Endodermal cell (in vitro differentiated cells): Measurements from ENCODE around the gene ZMYM2. TPM values are rescaled to one million over a fixed set of nuclear protein-coding genes. Genes with fewer than 3 reads are reported as not detected.

Experiments
- DNase-seq: peaks from one replicate; pipeline ENCODE4 v3.0.0-alpha.2; 2017
- H3K27ac ChIP-seq: 2 replicates; pipeline ENCODE4 v1.5.1; 2013; ENCODE audit warnings: mild to moderate bottlenecking, low read depth, low read length, moderate library complexity
- H3K27me3 ChIP-seq: 2 replicates; pipeline ENCODE4 v1.6.1; 2013; ENCODE audit warnings: mild to moderate bottlenecking, low read length, moderate library complexity; ENCODE audit not compliant: insufficient read depth, control insufficient read depth, poor library complexity, severe bottlenecking
- H3K36me3 ChIP-seq: 2 replicates; pipeline ENCODE4 v1.7.0; 2013; ENCODE audit warnings: mild to moderate bottlenecking, low read length, moderate library complexity; ENCODE audit not compliant: control insufficient read depth, insufficient read depth
- H3K4me1 ChIP-seq: one replicate; pipeline ENCODE4 v1.7.0; 2013; ENCODE audit warnings: low read length; ENCODE audit not compliant: control insufficient read depth, insufficient read depth
- H3K4me3 ChIP-seq: 2 replicates; pipeline ENCODE4 v1.5.1; 2013; ENCODE audit warnings: mild to moderate bottlenecking, low read length, moderate library complexity
- H3K9ac ChIP-seq: 2 replicates; pipeline ENCODE4 v1.6.1; 2013; ENCODE audit warnings: mild to moderate bottlenecking, low read length, moderate library complexity; ENCODE audit not compliant: poor library complexity, severe bottlenecking; ENCODE audit errors: extremely low read depth
- H3K9me3 ChIP-seq: 2 replicates; pipeline ENCODE4 v1.6.1; 2013; ENCODE audit warnings: mild to moderate bottlenecking, low read length, moderate library complexity; ENCODE audit not compliant: control insufficient read depth
- H3K27ac Mint-ChIP-seq: 2 replicates; pipeline ENCODE4 v1.8.0; 2020; ENCODE audit warnings: mixed read lengths
- H3K27me3 Mint-ChIP-seq: 2 replicates; pipeline ENCODE4 v1.8.0; 2021; ENCODE audit warnings: mild to moderate bottlenecking, mixed read lengths; ENCODE audit not compliant: insufficient read depth
- H3K36me3 Mint-ChIP-seq: 2 replicates; pipeline ENCODE4 v1.8.0; 2020; ENCODE audit warnings: low read depth, mixed read lengths
- H3K4me1 Mint-ChIP-seq: 2 replicates; pipeline ENCODE4 v1.8.0; 2020; ENCODE audit warnings: mixed read lengths
- H3K4me3 Mint-ChIP-seq: 2 replicates; pipeline ENCODE4 v1.8.0; 2020; ENCODE audit warnings: mild to moderate bottlenecking, moderate library complexity, mixed read lengths
- H3K9me3 Mint-ChIP-seq: 2 replicates; pipeline ENCODE4 v1.8.0; 2020; ENCODE audit warnings: mild to moderate bottlenecking, mixed read lengths
- WGBS, 2 experiments: methylation state at CpG; one replicate each; pipeline versions ENCODE4 v1.1.5 to v1.1.7; 2013; ENCODE audit warnings: missing lambda C conversion rate in 2 of 2, mixed read lengths in 1 of 2; ENCODE audit not compliant: insufficient coverage in 1 of 2, insufficient read length in 1 of 2; 5-methylcytosine and 5-hydroxymethylcytosine counted together
- total RNA-seq, 2 donors: library from RNA; stranded (reverse); fragmentation: NEBNext Ultra II Directional in 1 of 2; extraction: Animal tissue kit (Norgen Biotek cat#: 25700) in 1 of 2; gene quantifications; 2 replicates in 1 of 2; 3 replicates in 1 of 2; pipeline ENCODE4 v1.2.1, GENCODE V29; 2021
- TF ChIP-seq, protein P1 (sequence below): fragments of 200-600 bp; sonication (generic); conservative IDR thresholded peaks from 2 replicates; pipeline ENCODE4 v1.5.0; 2021; ENCODE audit warnings: antibody characterized with exemption, mild to moderate bottlenecking

The ZMYM2 gene
- total RNA-seq, 2 donors from 2014 or later: 200 to 207 TPM

DNA sequence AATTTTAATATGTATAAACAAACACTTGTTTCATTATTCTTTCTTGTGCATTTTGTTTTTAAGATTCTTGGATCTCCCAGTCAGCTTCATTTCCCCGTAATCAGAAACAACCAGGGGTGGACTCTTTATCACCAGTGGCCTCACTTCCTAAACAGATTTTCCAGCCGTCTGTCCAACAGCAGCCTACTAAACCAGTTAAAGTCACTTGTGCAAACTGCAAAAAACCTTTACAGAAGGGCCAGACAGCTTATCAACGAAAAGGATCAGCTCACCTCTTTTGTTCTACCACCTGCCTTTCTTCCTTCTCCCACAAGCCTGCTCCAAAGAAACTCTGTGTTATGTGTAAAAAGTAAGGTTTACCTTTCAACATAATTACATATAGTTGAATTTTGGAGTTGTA lies 44.3 kb downstream of the ZMYM2 start:
- H3K36me3 Mint-ChIP-seq: peaks cover 57% of the 10 kb centered on the region
- H3K27me3 Mint-ChIP-seq: no peaks in the 10 kb centered on the region
- H3K36me3 ChIP-seq: peaks cover 74% of the 10 kb centered on the region
- peak overlapping the region; percentile 30 for H3K27ac Mint-ChIP-seq
- WGBS, 2 experiments: 82% methylated on average over 3 of the region's 3 CpGs; no CpG with 5 or more reads in 1 of the 2 experiments
- no peak for DNase-seq
- no peaks in the 10 kb centered on the region for H3K9me3 Mint-ChIP-seq
- peaks cover 6% of the 10 kb centered on the region for H3K4me1 ChIP-seq
- no peak overlapping the region for H3K4me3 Mint-ChIP-seq
- H3K9me3 ChIP-seq: peaks cover 11% of the 10 kb centered on the region
- H3K4me1 Mint-ChIP-seq: peaks cover 19% of the 10 kb centered on the region
- no peaks in the 10 kb centered on the region for H3K27me3 ChIP-seq
- H3K9ac ChIP-seq: no peak overlapping the region
- H3K4me3 ChIP-seq: peak overlapping the region; percentile 12
- H3K27ac ChIP-seq: no peak overlapping the region
- TF ChIP-seq, protein P1, sequence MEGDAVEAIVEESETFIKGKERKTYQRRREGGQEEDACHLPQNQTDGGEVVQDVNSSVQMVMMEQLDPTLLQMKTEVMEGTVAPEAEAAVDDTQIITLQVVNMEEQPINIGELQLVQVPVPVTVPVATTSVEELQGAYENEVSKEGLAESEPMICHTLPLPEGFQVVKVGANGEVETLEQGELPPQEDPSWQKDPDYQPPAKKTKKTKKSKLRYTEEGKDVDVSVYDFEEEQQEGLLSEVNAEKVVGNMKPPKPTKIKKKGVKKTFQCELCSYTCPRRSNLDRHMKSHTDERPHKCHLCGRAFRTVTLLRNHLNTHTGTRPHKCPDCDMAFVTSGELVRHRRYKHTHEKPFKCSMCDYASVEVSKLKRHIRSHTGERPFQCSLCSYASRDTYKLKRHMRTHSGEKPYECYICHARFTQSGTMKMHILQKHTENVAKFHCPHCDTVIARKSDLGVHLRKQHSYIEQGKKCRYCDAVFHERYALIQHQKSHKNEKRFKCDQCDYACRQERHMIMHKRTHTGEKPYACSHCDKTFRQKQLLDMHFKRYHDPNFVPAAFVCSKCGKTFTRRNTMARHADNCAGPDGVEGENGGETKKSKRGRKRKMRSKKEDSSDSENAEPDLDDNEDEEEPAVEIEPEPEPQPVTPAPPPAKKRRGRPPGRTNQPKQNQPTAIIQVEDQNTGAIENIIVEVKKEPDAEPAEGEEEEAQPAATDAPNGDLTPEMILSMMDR: no peak

DNA sequence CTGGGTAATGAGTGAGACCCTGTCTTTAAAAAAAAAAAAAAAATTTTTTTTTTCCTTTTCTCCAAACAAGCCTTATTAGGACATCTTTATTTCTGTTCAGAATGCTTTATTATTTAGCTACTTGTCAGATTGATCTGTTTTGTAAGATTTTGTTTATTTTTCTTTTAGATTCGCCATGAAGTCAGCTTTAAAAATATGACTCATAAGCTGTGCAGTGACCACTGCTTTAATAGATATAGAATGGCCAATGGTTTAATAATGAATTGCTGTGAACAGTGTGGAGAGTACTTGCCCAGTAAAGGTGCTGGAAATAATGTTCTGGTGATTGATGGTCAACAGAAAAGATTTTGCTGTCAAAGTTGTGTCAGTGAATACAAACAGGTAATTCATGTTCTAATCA lies 47.7 kb downstream of the ZMYM2 start:
- Histone ChIP-seq H3K4me3 (no peak overlapping the region), H3K9ac (no peak overlapping the region), H3K27me3 (no peaks in the 10 kb centered on the region), H3K27ac (no peak overlapping the region), H3K36me3 (peaks cover 85% of the 10 kb centered on the region), H3K4me1 (peaks cover 6% of the 10 kb centered on the region), H3K9me3 (peaks cover 19% of the 10 kb centered on the region)
- Mint-ChIP-seq H3K4me1 (peaks cover 12% of the 10 kb centered on the region), H3K4me3 (no peak overlapping the region), H3K36me3 (peaks cover 74% of the 10 kb centered on the region), H3K27ac (no peak overlapping the region), H3K27me3 (no peaks in the 10 kb centered on the region), H3K9me3 (peaks cover 1% of the 10 kb centered on the region)
- TF ChIP-seq, protein P1: no peak
- WGBS, 2 experiments: 83 to 100% methylated on average over 1 of the region's 1 CpG
- no peak for DNase-seq

DNA sequence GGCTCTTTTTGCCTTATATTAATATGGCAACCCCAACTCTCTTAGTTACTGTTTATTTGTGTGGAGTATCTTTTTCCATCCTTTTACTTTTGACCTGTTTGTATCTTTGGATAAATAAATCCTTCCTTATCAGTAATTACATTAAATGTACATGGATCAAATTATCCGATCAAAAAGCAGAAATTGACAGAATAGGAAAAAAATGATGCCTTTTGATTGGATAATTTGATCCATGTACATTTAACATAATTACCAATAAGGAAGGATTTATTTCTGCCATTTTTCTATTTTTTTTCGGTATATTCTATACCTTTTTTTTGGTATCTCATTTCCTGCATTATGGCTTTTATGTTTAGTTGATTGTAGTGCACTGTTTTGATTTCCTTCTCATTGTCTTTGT lies 57.2 kb downstream of the ZMYM2 start:
- TF ChIP-seq, protein P1: no peak
- Histone ChIP-seq H3K27ac (no peak overlapping the region), H3K27me3 (no peaks in the 10 kb centered on the region), H3K4me3 (no peak overlapping the region), H3K36me3 (peaks cover 80% of the 10 kb centered on the region), H3K4me1 (no peaks in the 10 kb centered on the region), H3K9me3 (peaks cover 44% of the 10 kb centered on the region), H3K9ac (no peak overlapping the region)
- no CpG with 5 or more reads among the region's 2 CpGs for WGBS, 2 experiments
- H3K4me3 Mint-ChIP-seq: no peak overlapping the region
- H3K27me3 Mint-ChIP-seq: no peaks in the 10 kb centered on the region
- peaks cover 16% of the 10 kb centered on the region for H3K4me1 Mint-ChIP-seq
- peaks cover 29% of the 10 kb centered on the region for H3K9me3 Mint-ChIP-seq
- no peak for DNase-seq
- peaks cover 79% of the 10 kb centered on the region for H3K36me3 Mint-ChIP-seq
- H3K27ac Mint-ChIP-seq: no peak overlapping the region
